GM19372 (cell line): ENCODE data around the gene ZNF41.
"Not testable (repeated sequence)": the region's sequence is repeated elsewhere in the genome, so short reads cannot be mapped to it uniquely, and the experiment has no call there.

Experiments used
- ATAC-seq: cut with Tn5 transposase; IDR thresholded peaks from one replicate; pipeline ENCODE4 v1.9.1; 2021; ENCODE audit warnings: mild to moderate bottlenecking, low read depth, moderate library complexity; ENCODE audit not compliant: unreplicated experiment

The ZNF41 gene

GRCh38 chrX:47482512-47483305 is at the start of gene ZNF41:
Gene ZNF41, minus strand, starts transcription at chrX:47483222. Its CDS starts 15,741 bp downstream, at chrX:47467481.
- ATAC-seq: peak; percentile 84

DNA sequence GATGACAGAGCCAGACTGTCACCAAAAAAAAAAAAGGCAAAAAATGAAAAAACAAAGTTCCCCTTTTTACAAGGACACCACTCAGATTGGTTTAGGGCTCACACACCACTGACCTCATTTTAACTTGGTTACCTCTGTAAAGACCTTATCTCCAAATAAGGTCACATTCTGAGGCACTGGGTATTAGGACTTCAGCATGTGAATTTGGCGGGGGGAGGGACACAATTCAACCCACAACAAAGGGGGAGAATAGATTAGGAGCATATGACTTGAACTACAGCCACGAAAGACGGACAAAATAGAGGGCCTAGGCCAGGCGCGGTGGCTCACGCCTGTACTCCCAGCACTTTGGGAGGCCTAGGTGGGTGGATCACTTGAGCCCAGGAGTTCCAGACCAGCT is 47.0 kb upstream of the ZNF41 start:
- ATAC-seq: no peak

DNA sequence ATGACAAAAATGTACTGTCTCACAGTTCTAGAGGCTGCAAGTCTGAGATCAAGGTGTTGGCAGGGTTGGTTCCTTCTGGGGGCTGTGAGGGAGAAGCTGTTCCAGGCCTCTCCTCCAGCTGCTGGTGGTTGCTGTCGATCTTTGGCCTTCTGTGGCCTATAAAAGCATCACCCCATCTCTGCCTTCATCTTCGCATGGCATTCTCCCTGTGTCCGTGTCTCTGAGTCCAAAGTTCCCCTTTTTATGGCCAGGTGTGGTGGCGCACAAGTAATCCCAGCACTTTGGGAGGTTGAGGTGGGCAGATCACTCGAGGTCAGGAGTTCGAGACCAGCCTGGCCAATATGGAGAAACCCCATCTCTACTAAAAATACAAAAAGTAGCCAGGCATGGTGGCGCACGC is 46.5 kb upstream of the ZNF41 start:
- no peak for ATAC-seq

GRCh38 chrX:47523713-47524166 is 40.7 kb upstream of the ZNF41 start:
- no peak for ATAC-seq

DNA sequence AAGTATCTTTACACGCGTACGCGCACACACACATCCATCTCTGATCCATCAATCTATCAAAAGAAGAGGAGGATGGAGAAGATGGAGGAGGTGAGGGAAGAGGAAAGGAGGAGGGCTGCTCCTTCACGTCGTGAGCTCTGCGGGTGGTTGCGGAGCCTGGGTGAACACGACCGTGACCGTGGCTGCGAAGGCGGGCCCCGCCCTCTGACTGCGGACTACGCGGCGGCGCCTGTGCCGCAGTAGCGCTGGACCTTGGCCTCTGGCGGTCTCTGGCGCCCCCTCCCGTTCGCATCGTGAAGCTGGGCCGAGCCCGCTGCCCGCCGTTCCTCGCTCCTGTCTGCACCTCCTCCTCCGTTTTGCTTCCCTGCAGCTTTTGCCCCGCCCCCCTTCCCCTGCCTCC is 40.3 kb upstream of the ZNF41 start:
- peak; percentile 75 for ATAC-seq

DNA sequence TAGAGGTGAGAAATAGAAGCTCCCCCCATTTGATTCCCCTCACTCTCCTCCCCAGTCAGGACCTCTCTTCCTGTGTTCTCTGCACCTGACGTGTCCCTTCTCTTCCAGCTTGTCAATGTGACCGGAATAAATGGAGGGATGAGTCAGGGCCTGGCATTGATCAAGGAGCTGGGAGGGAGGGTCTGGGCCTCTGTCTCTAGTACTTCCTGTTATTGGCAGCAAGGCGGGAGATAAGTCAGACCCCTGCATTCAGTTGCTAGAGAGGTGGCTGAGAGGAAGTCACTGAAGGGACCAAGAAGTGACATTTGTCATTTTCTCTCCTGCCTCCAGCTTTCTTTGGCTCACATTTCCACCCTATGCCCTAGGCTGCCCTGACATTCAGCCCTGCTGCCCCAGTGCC is 35.1 kb upstream of the ZNF41 start:
- no peak for ATAC-seq

- no peak for ATAC-seq
Measured at GRCh38 chrX:47515941-47516665, 33.1 kb upstream of the ZNF41 start.

GRCh38 chrX:47514533-47515235 is 31.7 kb upstream of the ZNF41 start:
- ATAC-seq: no peak

GRCh38 chrX:47513034-47513965 is 30.3 kb upstream of the ZNF41 start:
- not testable (repeated sequence) for ATAC-seq

DNA sequence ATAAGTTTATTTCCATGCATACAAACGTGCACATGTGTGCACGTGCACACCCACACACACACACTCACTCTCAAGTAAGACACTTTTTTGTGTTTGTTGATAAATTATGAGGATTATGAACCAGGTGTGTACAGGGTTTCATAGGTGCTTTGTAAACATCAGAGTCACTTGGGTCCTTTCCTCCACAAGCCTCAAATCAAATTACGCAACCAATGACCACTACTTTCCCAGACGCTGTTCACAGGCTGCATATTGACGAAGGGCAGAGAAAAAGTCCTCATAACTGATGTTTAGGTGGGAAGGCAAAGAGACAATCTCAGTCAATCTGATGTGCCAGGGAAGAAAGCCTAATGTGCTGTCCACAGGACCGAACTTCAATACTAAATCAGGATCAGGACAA is 29.4 kb upstream of the ZNF41 start:
- ATAC-seq: not testable (repeated sequence)

DNA sequence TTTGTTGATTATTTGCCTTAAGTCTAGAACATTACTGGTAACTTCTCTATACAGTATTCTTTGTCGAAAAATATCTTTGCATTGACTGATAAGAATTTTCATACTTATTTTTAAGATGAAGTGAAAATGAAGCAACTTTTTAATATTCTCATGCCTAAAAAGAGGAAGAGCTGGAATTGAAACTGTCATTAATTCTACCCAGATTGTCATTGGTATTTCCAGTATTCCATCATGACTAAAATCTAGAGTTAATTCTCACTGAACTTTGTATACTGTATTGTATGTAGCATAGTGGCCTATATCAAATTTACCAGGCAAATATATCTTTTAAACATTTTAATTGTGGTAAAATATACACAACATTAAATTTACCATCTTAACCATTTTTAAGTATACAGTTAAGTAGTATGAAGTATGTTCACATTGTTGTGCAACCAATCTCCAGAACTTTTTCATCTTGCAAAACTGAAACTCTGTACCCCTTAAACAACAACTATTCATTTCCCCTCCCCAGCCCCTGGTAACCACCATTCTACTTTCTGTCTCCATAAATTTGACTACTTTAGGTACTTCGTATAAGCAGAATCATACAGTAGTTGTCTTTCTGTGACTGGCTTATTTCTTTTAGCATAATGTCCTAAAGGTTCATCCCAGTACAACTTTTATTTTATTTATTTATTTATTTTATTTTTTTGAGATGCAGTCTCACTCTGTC is 24.3 kb upstream of the ZNF41 start:
- ATAC-seq: no peak

DNA sequence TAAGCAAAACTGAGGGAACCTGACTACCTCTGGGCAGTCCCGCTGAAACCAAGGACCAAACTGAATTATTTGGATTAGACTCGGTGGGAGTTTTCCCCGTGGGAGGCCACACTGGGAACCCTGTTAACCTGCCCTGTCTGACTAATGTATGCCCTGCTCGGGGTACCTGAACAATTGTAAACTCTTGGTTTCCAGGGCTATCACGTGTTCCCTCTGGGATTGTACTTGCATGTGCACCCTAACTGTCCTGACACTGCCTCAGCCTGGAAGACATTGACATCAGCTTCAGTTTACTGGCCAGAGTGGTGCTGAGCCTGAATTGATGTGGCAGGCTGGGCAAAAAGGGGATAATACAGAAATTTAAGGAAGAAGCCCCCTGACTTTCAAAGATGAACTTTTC is 20.1 kb upstream of the ZNF41 start:
- no peak for ATAC-seq

- no peak for ATAC-seq
Measured at GRCh38 chrX:47502316-47503125, 19.5 kb upstream of the ZNF41 start.

GRCh38 chrX:47501226-47502074 is 18.4 kb upstream of the ZNF41 start:
- no peak for ATAC-seq

DNA sequence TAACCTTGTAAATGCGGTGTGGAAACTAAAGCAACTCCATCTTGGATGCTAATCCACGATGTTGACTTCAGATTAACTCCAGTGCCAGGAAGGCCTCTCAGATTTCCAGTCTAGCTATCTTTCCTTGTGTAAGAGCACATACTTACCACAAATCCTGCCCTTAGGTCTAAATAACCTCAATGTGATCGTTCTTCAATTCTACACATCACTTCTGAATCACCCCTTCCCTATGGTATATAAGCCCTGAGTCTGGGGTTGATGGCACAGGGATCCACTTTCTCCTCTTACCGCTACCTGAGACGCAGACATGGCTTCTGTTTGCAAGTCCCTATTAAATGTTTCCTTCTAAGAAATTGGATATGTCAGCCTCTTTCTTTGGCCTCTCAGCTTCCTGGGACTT is 17.5 kb upstream of the ZNF41 start:
- no peak for ATAC-seq

GRCh38 chrX:47499293-47499692 is 16.3 kb upstream of the ZNF41 start:
- ATAC-seq: no peak

- ATAC-seq: no peak
Measured at GRCh38 chrX:47498411-47498810, 15.4 kb upstream of the ZNF41 start.
